ENCODE results near the gene TTC23L.
"Not testable (repeated sequence)": the region's sequence is repeated elsewhere in the genome, so short reads cannot be mapped to it uniquely, and the experiment has no call there.

Gene TTC23L

DNA sequence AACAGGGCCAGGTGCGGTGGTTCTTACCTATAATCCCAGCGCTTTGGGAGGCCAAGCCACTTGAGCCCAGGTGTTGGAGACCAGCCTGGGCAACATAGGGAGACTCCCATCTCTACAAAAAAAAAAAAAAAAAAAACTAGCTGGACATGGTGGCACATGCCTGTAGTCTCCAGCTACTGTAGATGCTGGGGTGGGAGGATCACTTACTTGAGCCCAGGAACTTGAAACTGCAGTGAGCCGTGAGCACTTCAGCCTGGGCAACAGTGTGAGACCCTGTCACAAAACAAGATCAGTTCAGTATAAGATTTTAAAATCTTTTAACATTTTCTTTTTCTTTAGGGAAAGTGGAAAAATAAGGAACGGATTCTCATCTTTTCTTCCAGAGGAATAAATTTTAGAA is 79.1 kb downstream of the TTC23L start:
- H3K27ac ChIP-seq, result no peak overlapping the region
- H3K27me3 ChIP-seq, result no peaks in the 10 kb centered on the region
- TF ChIP-seq, protein P1, sequence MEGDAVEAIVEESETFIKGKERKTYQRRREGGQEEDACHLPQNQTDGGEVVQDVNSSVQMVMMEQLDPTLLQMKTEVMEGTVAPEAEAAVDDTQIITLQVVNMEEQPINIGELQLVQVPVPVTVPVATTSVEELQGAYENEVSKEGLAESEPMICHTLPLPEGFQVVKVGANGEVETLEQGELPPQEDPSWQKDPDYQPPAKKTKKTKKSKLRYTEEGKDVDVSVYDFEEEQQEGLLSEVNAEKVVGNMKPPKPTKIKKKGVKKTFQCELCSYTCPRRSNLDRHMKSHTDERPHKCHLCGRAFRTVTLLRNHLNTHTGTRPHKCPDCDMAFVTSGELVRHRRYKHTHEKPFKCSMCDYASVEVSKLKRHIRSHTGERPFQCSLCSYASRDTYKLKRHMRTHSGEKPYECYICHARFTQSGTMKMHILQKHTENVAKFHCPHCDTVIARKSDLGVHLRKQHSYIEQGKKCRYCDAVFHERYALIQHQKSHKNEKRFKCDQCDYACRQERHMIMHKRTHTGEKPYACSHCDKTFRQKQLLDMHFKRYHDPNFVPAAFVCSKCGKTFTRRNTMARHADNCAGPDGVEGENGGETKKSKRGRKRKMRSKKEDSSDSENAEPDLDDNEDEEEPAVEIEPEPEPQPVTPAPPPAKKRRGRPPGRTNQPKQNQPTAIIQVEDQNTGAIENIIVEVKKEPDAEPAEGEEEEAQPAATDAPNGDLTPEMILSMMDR (IDR thresholded peaks at IDR 0.05), result no peak
- H3K4me3 ChIP-seq (ENCODE audit: low read depth in 1 of 2, low read length in 1 of 2), result no peak overlapping the region
- peaks cover 22 to 23% of the 10 kb centered on the region in 2 experiments for H3K4me1 ChIP-seq (ENCODE audit: control insufficient read depth in 1 of 2, insufficient read depth in 1 of 2, low read depth in 1 of 2, low read length in 1 of 2)
- H3K36me3 ChIP-seq, result peaks cover 12% of the 10 kb centered on the region
- H3K9me3 ChIP-seq, result no peaks in the 10 kb centered on the region

DNA sequence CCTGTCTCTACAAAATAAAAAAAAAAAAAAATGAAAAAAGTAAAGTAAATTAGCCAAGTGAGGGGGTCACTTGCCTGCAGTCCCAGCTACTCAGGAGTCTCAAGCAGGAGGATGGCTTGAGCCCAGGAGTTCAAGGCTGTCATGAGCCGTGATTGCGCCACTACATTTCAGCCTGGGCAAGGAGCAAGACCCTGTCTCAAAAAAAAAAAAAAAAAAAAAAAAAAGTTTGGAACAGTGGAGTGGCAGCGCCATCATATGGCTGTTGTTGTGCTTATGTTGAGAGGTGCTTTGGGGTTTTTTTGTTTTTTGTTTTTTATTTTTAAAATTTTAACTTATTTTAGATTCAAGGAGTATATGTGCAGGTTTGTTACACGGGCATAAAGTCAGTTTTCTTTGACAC is 80.1 kb downstream of the TTC23L start:
- Histone ChIP-seq H3K4me3 (ENCODE audit: low read depth in 1 of 2, low read length in 1 of 2) (no peak overlapping the region), H3K27ac (no peak overlapping the region), H3K9me3 (no peaks in the 10 kb centered on the region), H3K36me3 (peaks cover 18% of the 10 kb centered on the region), H3K27me3 (no peaks in the 10 kb centered on the region), H3K4me1 (ENCODE audit: control insufficient read depth in 1 of 2, insufficient read depth in 1 of 2, low read depth in 1 of 2, low read length in 1 of 2) (peaks cover 21 to 23% of the 10 kb centered on the region in 2 experiments)
- TF ChIP-seq, protein P1 (IDR thresholded peaks at IDR 0.05), result no peak

DNA sequence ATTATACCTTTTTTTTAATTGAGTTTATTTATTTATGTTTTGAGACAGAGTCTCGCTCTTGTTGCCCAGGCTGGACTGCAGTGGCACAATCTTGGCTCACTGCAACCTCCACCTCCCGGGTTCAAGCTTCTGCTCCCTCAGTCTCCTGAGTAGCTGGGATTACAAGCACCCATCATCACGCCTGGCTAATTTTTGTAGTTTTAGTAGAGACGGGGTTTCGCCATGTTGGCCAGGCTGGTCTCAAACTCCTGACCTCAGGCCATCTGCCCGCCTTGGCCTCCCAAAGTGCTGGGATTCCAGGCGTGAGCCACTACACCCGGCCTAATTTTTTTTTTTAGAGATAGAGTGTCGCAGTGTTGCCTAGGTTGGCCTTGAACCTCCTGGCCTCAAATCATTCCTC is 84.3 kb downstream of the TTC23L start:
- H3K9me3 ChIP-seq; H3K4me1 ChIP-seq (ENCODE audit: control insufficient read depth in 1 of 2, insufficient read depth in 1 of 2, low read depth in 1 of 2, low read length in 1 of 2); H3K27me3 ChIP-seq; H3K4me3 ChIP-seq (ENCODE audit: low read depth in 1 of 2, low read length in 1 of 2); H3K27ac ChIP-seq: not testable (repeated sequence)
- H3K36me3 ChIP-seq, result peaks cover 26% of the 10 kb centered on the region

DNA sequence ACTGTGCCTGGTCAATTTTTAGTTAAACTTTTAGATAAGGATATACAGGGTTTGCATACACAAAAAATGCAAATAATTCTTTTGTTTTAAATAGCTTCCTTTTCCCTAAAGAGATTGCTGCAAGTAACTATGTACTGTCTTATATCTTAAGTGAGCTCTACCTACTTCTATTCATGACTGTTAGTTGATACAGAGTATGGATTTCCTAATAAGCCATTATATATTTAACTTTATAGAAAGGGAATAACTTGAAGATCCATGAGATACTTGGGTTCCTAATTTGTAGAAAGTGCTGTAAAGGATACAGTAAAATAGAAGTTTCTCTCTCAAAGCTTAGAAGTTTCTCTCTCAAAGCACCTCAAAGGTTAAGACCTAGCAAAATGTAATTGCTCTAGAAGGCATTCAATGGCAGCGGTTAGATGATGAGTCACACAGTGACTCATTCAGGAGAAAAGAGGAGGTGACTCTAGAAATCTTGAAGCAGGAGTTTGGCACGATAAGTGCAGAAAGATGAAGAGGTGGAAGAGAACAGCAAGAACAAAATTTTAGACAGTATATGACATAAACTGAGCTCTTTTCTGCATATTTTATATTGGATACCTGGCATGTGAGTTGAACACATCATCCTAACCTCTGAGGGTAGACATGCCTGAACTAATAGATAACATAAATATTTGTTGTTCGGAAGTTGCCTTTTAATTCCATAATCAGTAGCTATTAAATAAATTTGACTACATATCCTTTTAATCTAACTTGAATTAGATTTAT is 84.9 kb downstream of the TTC23L start:
- H3K27ac ChIP-seq, result no peak overlapping the region
- peaks cover 26% of the 10 kb centered on the region for H3K36me3 ChIP-seq
- peaks cover 7% of the 10 kb centered on the region in 2 experiments for H3K4me1 ChIP-seq (ENCODE audit: control insufficient read depth in 1 of 2, insufficient read depth in 1 of 2, low read depth in 1 of 2, low read length in 1 of 2)
- TF ChIP-seq, protein P1 (IDR thresholded peaks at IDR 0.05), result no peak
- H3K9me3 ChIP-seq, result no peaks in the 10 kb centered on the region
- H3K4me3 ChIP-seq (ENCODE audit: low read depth in 1 of 2, low read length in 1 of 2), result no peak overlapping the region
- no peaks in the 10 kb centered on the region for H3K27me3 ChIP-seq

DNA sequence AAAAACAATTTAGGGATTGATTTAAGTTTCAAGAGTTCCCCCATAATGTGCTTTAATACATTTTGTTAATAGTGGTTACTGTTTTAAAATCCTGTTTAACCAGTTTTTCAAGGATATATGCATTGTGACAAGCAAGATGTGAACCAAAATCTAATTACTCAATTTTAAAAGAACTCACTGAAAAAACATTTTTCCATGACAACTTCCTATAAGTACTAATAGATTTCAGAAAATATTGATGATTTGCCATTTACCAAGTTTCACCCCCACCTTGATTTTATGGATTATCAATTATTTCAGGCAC is 85.5 kb downstream of the TTC23L start:
- peaks cover 26% of the 10 kb centered on the region for H3K36me3 ChIP-seq
- H3K27ac ChIP-seq, result no peak overlapping the region

DNA sequence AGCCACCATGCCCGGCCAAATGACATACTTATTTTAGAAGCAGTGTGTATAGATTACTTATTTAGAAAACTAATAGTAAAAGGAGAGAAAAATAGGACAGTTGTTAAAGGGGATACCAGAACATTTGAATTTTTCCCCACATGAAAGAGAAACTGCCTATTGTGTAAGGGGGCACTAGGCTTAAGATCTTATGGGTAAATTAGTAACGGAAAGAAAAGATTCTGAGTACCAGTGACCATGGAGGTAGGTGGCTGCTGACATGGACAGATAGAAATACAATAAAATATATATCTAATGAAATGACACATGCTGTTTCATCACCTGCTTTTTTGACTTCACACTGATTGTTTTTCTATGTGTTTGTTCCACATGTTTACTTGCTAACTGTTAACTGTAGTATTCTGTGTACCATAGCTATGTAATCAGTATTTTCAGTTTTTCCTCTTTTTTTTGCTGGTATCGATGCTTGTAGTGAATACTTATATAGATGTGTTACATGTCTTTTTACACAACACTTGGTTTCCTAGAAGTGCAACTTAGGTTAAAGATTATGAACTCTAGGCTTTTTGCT is 87.4 kb downstream of the TTC23L start:
- Histone ChIP-seq H3K27ac (no peak overlapping the region), H3K4me3 (ENCODE audit: low read depth in 1 of 2, low read length in 1 of 2) (no peak overlapping the region), H3K27me3 (no peaks in the 10 kb centered on the region), H3K9me3 (no peaks in the 10 kb centered on the region), H3K4me1 (ENCODE audit: control insufficient read depth in 1 of 2, insufficient read depth in 1 of 2, low read depth in 1 of 2, low read length in 1 of 2) (peaks cover 20 to 21% of the 10 kb centered on the region in 2 experiments), H3K36me3 (peaks cover 20% of the 10 kb centered on the region)
- TF ChIP-seq, protein P1 (IDR thresholded peaks at IDR 0.05), result no peak

More for the DNA sequence above, 85.5 kb downstream of the TTC23L start:
- TF ChIP-seq, protein P1 (IDR thresholded peaks at IDR 0.05), result no peak
- Histone ChIP-seq H3K9me3 (no peaks in the 10 kb centered on the region), H3K27me3 (no peaks in the 10 kb centered on the region), H3K4me1 (ENCODE audit: control insufficient read depth in 1 of 2, insufficient read depth in 1 of 2, low read depth in 1 of 2, low read length in 1 of 2) (peaks cover 9 to 10% of the 10 kb centered on the region in 2 experiments), H3K4me3 (ENCODE audit: low read depth in 1 of 2, low read length in 1 of 2) (no peak overlapping the region)

Measured in neutrophil (primary cell).